ENCODE results near the gene PFAS. TPM values are rescaled to one million over a fixed set of nuclear protein-coding genes. Genes with fewer than 3 reads are reported as not detected.
A peak's percentile ranks its signal among the peaks of the same experiment; 100 is the strongest.

PFAS gene
- total RNA-seq, 1 experiment from 2014 or later = 80.6 TPM

- peak; percentile 43 for TF ChIP-seq YY1 (IDR thresholded peaks at IDR 0.05; ENCODE audit: extremely low read depth, insufficient replicate concordance, low read depth, low read length)
These were observed 22.4 kb upstream of the PFAS start (continued) for GRCh38 chr17:8226536-8227237.

- peaks cover 29 to 38% of the 10 kb centered on the region in 2 experiments for H3K36me3 ChIP-seq (ENCODE audit: control insufficient read depth in 1 of 2, insufficient read depth in 2 of 2, low read length in 2 of 2)
- intact Hi-C loops (cut with micrococcal nuclease) = loop anchor here (2.0 to 10.0 kb wide), 2 partner anchors 20 to 148 kb away; partner anchors contain the start of gene KRABD2
- POLR2A ChIA-PET = interaction anchor here (1.2 to 7.5 kb wide), 4 partner anchors 21 to 71 kb away, joined by 3 to 63 read pairs (median 4); partner anchors contain the start of genes BORCS6 and CTC1
- no peak overlapping the region for H2AFZ ChIP-seq (ENCODE audit: low read depth, low read length, poor library complexity, severe bottlenecking)
- no peak overlapping the region for H3K9ac ChIP-seq (ENCODE audit: low read length)
- RAD21 ChIA-PET (ENCODE audit: low non-redundant PET in 1 of 2, low total read pairs in 2 of 2, uncharacterized antibody in 2 of 2, unreplicated experiment in 2 of 2) = interaction anchor here in 1 of 2 experiments (0.6 kb wide), 1 partner anchor 88 kb away, joined by 4 read pairs; no protein-coding TSS in a partner anchor
- CTCF ChIA-PET = interaction anchor here (1.3 to 1.8 kb wide), 2 partner anchors 21 to 74 kb away, joined by 4 to 6 read pairs; partner anchors contain the start of gene CTC1
- no peak overlapping the region; a peak in 1 of 4 replicates for H3K4me3 ChIP-seq (replicated peaks in 1 of 2; ENCODE audit: low read depth in 1 of 2, low read length in 2 of 2)
- peak overlapping the region; percentile 52 for H3K27ac ChIP-seq (ENCODE audit: low read depth, low read length)
- no peak for ATAC-seq
- TF ChIP-seq, protein P1, sequence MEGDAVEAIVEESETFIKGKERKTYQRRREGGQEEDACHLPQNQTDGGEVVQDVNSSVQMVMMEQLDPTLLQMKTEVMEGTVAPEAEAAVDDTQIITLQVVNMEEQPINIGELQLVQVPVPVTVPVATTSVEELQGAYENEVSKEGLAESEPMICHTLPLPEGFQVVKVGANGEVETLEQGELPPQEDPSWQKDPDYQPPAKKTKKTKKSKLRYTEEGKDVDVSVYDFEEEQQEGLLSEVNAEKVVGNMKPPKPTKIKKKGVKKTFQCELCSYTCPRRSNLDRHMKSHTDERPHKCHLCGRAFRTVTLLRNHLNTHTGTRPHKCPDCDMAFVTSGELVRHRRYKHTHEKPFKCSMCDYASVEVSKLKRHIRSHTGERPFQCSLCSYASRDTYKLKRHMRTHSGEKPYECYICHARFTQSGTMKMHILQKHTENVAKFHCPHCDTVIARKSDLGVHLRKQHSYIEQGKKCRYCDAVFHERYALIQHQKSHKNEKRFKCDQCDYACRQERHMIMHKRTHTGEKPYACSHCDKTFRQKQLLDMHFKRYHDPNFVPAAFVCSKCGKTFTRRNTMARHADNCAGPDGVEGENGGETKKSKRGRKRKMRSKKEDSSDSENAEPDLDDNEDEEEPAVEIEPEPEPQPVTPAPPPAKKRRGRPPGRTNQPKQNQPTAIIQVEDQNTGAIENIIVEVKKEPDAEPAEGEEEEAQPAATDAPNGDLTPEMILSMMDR (IDR thresholded peaks at IDR 0.05 in 2 of 3, conservative IDR thresholded peaks at IDR 0.05 in 1 of 3; ENCODE audit: borderline replicate concordance in 1 of 3, insufficient read depth in 1 of 3, low read depth in 2 of 3, low read length in 2 of 3) = no peak
- peak overlapping the region; percentile 54 for H3K4me2 ChIP-seq (ENCODE audit: low read length)
- peaks cover 19 to 53% of the 10 kb centered on the region in 2 experiments for H3K4me1 ChIP-seq (ENCODE audit: control insufficient read depth in 1 of 2, insufficient read depth in 2 of 2, low read length in 2 of 2)
- H4K20me1 ChIP-seq (ENCODE audit: insufficient read depth) = no peaks in the 10 kb centered on the region
- H3K79me2 ChIP-seq (ENCODE audit: insufficient read depth, low read length) = no peaks in the 10 kb centered on the region
- BruUV-seq (replicated peaks) = no TSS peak
- no peaks in the 10 kb centered on the region for H3K9me2 ChIP-seq (ENCODE audit: insufficient read depth)
- H3K9me3 ChIP-seq (ENCODE audit: control insufficient read depth in 1 of 2, insufficient read depth in 1 of 2, low read depth in 1 of 2, low read length in 2 of 2) = no peaks in the 10 kb centered on the region
- no peak for DNase-seq (ENCODE audit: low read depth, low spot score)
- H3K27me3 ChIP-seq (ENCODE audit: insufficient read depth, low read length) = no peaks in the 10 kb centered on the region
These were observed 21.9 kb upstream of the PFAS start for GRCh38 chr17:8227238-8227581.

GRCh38 chr17:8231701-8232100 is 17.4 kb upstream of the PFAS start:
- Histone ChIP-seq H2AFZ (ENCODE audit: low read depth, low read length, poor library complexity, severe bottlenecking) (no peak overlapping the region), H3K4me3 (replicated peaks in 1 of 2; ENCODE audit: low read depth in 1 of 2, low read length in 2 of 2) (no peak overlapping the region), H3K4me1 (ENCODE audit: control insufficient read depth in 1 of 2, insufficient read depth in 2 of 2, low read length in 2 of 2) (peaks cover 9 to 12% of the 10 kb centered on the region in 2 experiments), H3K9ac (ENCODE audit: low read length) (no peak overlapping the region), H3K9me3 (ENCODE audit: control insufficient read depth in 1 of 2, insufficient read depth in 1 of 2, low read depth in 1 of 2, low read length in 2 of 2) (no peaks in the 10 kb centered on the region), H3K36me3 (ENCODE audit: control insufficient read depth in 1 of 2, insufficient read depth in 2 of 2, low read length in 2 of 2) (peaks cover 61 to 73% of the 10 kb centered on the region in 2 experiments), H3K27ac (ENCODE audit: low read depth, low read length) (no peak overlapping the region), H3K79me2 (ENCODE audit: insufficient read depth, low read length) (no peaks in the 10 kb centered on the region; the same call in 1 of the 2 replicates), H3K27me3 (ENCODE audit: insufficient read depth, low read length) (no peaks in the 10 kb centered on the region), H3K9me2 (ENCODE audit: insufficient read depth) (no peaks in the 10 kb centered on the region), H3K4me2 (ENCODE audit: low read length) (no peak overlapping the region), H4K20me1 (ENCODE audit: insufficient read depth) (no peaks in the 10 kb centered on the region)
- intact Hi-C loops (cut with micrococcal nuclease) = no loop called here
- ATAC-seq = no peak
- POLR2A ChIA-PET = no interaction called here
- CTCF ChIA-PET = no interaction called here
- RAD21 ChIA-PET (ENCODE audit: low non-redundant PET in 1 of 2, low total read pairs in 2 of 2, uncharacterized antibody in 2 of 2, unreplicated experiment in 2 of 2) = no interaction called here
- no peak for DNase-seq (ENCODE audit: low read depth, low spot score)
- no TSS peak for BruUV-seq (replicated peaks)
- TF ChIP-seq EZH2phosphoT487 (IDR thresholded peaks at IDR 0.05; ENCODE audit: borderline replicate concordance) (no peak), SIN3A (IDR thresholded peaks at IDR 0.05; ENCODE audit: low read depth) (no peak), RAD21 (IDR thresholded peaks at IDR 0.05; ENCODE audit: low read depth) (no peak)
- TF ChIP-seq, protein P2, sequence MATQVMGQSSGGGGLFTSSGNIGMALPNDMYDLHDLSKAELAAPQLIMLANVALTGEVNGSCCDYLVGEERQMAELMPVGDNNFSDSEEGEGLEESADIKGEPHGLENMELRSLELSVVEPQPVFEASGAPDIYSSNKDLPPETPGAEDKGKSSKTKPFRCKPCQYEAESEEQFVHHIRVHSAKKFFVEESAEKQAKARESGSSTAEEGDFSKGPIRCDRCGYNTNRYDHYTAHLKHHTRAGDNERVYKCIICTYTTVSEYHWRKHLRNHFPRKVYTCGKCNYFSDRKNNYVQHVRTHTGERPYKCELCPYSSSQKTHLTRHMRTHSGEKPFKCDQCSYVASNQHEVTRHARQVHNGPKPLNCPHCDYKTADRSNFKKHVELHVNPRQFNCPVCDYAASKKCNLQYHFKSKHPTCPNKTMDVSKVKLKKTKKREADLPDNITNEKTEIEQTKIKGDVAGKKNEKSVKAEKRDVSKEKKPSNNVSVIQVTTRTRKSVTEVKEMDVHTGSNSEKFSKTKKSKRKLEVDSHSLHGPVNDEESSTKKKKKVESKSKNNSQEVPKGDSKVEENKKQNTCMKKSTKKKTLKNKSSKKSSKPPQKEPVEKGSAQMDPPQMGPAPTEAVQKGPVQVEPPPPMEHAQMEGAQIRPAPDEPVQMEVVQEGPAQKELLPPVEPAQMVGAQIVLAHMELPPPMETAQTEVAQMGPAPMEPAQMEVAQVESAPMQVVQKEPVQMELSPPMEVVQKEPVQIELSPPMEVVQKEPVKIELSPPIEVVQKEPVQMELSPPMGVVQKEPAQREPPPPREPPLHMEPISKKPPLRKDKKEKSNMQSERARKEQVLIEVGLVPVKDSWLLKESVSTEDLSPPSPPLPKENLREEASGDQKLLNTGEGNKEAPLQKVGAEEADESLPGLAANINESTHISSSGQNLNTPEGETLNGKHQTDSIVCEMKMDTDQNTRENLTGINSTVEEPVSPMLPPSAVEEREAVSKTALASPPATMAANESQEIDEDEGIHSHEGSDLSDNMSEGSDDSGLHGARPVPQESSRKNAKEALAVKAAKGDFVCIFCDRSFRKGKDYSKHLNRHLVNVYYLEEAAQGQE (IDR thresholded peaks at IDR 0.05; ENCODE audit: low read depth) = no peak
- TF ChIP-seq, protein P1 (IDR thresholded peaks at IDR 0.05 in 2 of 3, conservative IDR thresholded peaks at IDR 0.05 in 1 of 3; ENCODE audit: borderline replicate concordance in 1 of 3, insufficient read depth in 1 of 3, low read depth in 2 of 3, low read length in 2 of 3) = no peak

Measured in HCT116 (cell line).